GM19324 (cell line): ENCODE results near the gene SLIT1.

ENCODE experiments used
- ATAC-seq: cut with Tn5 transposase; IDR thresholded peaks from one replicate; pipeline ENCODE4 v1.9.1; 2021; ENCODE audit warnings: mild to moderate bottlenecking, moderate library complexity; ENCODE audit not compliant: unreplicated experiment, low FRiP score

SLIT1 gene

DNA sequence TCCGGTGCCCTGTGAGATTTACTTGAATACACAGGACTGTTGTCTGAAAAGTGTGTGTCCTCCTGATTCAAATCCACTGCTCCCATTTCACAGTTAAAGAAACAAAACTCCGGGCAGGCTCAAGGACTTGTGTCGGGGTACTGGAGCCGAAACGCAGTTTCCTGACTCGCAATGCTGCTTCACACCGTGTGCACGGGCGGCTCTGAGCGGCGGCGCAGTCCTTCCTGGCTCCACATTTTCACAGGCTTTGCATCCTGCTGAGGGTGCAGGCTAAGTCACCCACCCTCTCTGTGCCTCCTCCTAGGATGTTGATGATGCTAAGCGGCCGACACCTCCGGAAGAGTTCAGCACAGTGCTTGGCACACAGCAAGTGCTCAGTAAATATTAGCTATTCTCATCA lies 65.4 kb downstream of the SLIT1 start:
- no peak for ATAC-seq

DNA sequence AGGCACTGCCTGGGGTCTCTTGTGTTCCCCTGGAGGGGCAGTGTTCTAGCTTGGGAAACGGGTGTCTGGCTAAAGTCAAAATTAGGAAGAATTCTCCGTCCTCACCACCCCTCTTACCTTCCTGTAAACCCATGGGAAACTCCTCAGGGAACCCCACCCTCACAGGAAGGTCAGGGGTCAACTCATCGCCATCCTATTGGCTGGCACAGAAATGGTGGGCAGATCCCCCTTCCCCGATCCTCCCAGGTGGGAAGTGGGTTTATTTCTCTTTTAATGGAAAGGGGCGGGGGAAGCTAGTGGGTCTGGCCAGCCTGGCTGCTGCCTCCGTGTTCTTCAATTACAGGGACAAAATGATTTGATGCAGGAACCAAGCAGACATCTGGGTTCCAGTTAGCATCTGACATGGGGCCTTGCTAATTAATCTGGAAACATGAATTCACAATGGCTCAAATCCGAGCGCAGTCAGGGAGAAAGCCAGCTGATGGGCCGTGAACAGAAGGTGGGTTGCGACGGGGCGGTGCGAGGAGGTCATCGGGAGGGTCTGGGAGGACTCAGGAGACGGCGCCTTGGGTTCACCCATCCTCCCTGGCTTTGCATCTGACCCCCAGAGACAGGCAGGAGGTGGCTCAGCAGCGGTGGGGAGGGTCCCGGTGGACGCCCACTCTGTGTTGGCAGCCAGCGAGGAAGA lies 66.6 kb downstream of the SLIT1 start:
- ATAC-seq: no peak

DNA sequence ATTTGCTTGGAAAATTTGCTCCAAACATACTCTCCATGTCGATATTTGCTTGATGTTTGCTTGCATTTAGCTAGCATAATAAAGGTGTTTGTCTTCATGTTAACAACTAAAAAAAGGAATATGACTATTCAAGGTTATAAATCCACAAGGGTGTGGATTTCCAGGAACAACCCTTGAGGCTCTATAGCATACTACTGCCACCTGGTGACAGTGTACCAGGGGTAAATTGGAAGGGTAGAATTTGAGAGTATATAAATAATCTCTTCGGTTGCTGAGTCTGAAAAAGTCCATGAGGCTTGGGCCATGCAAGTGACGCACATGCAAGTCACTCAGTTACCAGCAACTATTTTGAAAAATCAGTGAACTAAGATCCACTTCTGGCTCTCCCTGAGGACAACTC lies 68.4 kb downstream of the SLIT1 start:
- no peak for ATAC-seq

DNA sequence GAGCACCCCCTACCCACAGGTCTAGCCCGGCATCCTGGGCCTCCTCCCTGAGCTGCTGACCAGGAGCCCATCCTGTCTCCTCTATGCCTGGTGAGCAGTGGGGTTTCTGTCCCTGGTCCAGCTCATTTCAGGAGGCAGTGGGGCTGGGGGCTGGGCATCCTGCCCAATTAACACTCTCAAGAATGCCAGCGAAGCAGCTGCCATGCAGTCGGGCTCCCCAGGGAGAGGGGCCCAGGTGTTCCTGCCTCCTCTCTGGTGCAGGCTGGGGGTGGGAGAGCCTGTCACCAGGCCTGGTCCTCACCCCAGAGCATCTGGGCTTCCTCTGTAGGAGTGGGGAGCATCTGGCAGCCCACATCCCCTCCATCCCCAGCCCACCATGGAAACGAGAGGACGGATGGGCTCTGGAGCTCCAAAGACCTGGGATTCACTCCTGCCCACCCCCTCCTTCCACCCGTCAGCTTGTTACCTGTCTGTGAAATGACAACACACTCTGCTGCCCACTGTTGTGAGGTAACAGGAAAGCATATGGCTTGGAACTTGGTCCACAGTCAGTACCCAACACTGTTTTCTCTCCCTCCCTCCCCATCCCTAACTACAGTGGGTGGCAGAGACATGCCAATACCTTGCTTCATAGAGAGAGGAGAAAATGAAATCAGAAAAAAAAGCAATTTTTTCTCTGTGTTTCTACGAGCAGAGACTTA lies 69.1 kb downstream of the SLIT1 start:
- ATAC-seq: no peak

DNA sequence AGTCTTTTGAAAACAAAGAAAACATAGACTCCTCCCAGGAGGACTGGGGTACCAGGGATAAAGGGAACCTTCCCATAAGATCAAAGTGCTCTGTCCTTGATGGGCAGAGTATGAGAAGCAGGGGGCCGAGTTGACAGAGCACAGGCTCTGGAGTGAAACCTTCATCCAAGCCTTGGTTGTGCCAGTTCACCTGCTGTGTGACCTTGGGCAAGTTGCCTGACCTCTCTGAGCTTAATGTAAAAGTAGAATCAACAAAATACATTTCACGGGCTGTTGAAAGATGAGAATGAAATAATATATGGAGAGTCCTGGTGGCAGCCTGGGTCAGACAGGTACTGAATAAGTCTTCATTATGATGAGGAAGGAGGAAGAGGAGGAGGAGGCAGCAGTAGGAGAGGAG lies 69.9 kb downstream of the SLIT1 start:
- no peak for ATAC-seq

DNA sequence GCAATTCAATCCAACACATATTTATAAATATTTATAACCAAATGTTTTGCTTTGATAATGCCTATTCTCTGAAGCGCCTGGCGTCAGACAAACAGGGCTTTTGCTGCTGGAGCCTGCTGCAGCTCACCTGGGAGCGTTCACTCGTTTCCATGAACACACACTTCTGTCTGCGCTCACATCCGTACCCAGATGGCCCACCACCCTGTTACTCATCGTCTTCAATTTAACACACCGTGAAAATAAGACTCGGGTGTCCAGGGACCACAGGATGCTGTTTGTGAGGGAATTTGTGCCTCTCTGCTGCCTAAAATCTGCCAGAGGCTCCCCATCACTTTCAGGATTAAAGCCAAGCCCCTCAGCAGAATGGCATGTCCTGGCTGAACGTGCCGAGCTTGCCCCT lies 74.1 kb downstream of the SLIT1 start:
- no peak for ATAC-seq

DNA sequence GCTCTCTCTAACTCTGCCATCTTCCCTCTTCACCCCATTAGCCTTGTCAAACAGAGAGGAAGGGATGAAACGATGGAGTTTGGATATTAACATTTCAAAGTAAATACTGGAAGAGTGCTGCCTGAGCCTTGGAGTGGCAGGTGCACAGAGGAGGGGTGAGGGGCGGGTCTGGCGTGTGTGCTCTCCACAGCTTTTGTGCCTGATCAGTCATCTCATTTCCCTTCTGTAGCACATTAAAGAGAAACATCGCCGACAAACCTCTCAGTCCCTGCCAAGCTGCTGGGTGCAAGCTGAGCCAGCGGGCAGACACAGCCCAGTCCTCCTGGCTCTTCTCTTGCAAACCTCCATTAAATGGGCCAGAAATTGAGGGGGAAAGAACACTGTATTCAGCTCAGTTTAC lies 76.2 kb downstream of the SLIT1 start:
- ATAC-seq: no peak

DNA sequence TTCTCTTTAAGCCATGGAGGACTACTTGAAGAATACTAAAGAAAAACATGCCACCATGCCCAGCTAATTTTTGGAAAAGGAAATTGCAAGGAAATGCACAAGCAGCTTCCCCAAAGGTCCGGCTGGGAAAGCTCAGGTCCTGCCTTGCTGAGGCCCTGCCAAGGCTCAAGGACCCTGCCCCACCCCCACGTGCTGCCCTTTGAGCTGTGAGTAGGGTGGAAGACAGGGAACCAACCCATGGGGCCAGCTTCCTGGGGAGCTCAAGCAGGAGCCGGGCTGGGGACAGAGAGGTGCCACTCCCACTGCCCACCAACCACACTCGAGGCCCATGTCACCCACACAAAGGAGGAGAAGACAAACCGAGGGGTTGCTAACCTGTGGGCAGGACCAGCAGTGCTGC lies 78.2 kb downstream of the SLIT1 start:
- ATAC-seq: no peak

DNA sequence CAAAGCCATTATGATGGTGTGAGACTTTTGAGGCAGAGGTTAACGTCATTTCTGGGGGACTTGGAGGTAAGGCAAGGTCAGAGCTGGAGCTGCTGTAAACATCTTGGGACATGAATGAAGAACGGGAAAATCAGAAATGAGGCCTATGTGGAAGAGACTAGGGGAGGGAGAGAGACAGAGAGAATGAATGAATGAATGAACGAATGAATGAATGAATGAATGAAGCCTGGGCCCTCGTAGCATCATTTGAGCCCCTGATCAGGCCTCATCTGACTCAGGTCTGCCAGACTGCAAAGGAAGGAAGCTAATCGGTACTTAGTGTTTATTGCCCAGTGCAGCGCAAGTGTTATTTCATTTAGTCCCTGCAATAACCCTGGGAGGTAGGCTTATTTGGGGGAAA lies 79.6 kb downstream of the SLIT1 start:
- ATAC-seq: no peak

DNA sequence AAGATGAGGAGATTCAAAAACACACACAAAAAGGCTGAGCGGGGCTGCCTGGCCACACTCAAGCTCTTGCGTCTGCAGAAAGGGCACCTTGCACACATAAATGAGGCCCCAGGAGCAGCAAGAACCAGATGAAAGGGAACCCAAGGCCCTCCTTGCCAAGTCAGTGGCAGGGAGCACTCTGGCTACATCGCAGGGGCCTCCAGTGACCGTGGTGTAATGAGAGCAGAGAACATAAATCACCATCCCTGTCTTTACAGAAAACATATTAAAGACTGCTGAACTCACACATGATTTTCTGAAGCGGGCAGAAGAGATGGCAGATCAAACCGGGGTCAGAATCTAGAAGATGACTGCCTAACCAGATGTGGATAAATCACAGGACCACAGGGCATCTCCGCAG lies 80.5 kb downstream of the SLIT1 start:
- ATAC-seq: no peak

DNA sequence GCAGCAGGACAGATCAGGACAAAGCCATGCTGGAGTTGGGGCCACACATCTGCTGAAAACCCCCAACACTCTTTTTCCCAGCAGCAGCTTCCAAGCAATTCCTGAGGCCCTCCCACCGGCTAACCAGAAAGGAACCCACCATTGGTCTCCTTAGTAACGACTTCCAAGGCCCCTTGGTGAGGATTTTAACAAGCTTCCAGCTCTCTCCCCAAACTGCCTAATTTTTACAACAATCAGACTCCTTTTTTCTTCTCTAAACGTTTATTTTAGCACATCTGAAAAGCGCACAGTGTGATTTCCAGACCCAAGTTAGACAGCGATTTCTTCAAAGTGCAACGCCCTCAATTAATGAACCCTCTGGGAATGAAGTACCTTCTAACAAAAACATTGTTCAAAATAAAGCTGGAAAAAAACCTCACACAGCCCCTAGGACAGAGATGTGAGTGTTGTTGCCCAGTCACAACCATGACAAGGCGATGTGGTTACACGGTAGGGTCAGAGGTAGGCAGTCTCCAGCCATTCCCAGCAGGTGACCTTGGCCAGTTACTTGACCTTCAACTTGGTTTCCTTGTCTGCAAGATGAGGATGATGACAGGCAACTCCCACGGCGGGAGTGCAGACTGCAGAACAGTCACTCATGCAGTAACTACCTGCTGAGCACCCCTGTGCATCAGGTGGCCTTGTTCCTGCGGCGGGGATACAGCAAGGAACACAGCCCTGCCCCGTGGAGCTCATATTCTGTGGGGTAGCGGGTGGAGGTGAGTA lies 82.3 kb downstream of the SLIT1 start:
- no peak for ATAC-seq

DNA sequence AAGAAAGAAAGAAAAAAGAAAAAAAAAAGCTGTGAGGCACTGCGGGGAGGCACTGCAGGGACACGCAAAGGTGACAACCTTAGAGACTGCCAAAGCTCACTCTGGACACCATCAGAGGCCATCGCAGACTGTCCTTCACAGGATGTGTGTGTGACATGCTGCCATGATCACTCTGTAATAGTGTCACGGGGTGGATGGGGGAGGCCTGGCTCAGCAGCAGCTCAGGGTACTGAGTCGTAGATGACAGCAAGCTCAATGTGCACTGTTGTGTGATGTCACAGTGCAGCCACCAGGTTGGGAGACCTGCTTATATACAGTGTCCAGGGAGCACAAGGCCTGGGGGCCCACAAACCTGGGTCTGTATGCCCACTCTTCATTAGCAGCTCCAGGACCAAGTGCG lies 83.3 kb downstream of the SLIT1 start:
- no peak for ATAC-seq

DNA sequence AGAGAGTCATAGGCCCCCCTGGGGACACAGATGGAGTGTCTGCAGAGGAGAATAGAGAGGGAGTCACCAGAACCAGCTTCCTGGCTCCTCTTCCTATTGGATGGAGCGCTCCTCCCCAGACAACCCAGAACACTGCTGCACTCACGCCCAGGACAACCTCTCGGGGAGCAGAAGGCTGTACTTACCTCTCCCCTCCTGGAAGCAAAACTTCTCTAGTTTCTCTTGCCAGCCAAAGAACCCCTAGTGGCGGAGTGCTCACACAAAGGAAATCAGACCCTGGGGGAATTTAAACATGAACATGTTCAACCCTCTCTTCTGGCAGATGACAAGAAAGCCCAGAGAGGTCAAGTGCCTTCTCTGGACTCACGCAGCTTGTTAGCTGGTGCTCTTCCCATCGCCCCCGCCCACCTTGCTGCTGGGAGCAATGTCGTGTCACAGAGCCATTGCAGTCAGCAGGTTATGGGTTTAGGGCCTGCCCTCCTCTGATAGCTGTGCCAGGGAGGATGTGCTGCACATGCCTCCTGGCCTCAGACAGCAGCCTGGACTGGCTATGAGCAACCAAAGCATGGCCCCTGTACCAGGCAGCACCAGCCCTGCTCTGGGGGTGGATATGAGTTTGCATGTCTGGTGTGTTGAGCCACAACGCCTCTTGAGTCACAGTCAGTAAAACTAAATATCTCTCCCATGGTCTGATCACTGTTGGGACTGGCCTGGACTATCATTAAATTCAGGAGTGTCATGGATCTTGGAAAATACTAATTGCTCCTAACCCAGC lies 84.4 kb downstream of the SLIT1 start:
- no peak for ATAC-seq

DNA sequence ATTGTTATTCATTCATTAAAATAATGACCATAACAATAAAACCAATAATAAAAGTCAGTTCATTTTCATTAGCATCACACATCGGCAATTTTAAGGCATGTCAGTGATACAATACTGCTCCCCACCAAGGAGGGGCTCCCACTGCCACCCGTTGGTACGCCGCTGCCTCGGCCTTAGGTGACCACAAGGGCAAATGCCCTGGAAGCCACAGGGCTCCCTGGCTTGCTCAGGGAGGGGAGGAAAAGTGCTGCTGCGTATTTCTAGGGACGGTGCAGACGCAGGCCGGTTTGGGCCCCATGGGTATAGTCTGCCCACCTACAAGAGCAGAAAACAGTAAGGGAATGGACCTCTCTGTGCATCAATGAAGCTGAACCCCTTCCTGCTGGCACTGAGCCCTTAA lies 85.1 kb downstream of the SLIT1 start:
- no peak for ATAC-seq

DNA sequence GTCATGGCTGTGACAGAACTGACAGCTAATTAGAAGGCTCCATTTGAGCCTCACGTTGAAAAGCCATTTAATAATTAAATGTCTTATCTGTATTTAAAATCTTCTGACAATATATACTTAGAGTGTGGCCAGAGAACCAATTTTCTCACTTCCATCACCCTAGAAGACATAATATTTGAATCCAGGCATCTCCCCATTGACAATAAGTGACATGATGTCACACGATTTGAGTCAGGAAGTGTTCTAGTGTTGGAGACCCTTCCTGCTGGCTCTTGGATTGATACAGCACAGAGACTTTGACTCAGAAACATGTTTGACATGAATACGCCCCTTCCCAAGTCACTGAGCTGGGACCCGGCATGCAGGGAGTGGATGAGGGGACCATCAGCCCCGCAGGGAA lies 85.9 kb downstream of the SLIT1 start:
- ATAC-seq: no peak

DNA sequence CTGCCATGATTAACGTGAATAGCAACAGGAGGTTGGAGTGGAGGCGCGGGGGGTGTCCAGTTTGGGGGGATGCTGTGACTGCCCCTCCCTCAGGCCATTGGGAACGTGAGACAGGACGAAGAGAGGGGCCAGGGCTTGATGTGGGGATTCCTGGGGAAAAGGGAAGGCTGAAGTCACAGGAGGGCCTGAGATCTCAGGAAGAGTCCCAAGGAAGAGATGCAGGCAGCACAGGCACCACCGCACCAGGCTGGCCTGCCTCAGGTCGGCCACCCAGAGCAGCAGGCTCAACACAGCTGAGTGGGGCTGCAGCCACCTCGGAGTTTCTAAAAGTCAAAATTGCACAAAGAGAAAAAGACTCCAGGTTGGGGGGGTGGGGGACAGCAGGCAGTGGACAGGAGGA lies 86.7 kb downstream of the SLIT1 start:
- no peak for ATAC-seq

DNA sequence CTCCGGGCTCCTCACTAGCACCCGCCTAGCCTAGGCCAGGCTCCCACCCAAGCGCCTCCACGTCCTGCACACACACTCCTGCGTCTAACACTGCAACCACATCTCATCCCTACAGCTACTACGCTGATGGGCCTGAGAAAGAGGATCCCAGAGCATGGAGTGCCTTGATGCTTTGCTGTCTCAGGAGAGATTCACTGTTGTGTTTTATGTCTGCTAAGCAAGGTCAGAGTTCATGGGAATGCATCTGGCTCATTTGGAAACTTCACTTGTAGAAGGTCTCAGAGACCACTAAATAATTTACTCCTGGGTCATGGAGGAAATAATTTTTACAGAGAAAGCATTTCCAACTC lies 88.7 kb downstream of the SLIT1 start:
- no peak for ATAC-seq

DNA sequence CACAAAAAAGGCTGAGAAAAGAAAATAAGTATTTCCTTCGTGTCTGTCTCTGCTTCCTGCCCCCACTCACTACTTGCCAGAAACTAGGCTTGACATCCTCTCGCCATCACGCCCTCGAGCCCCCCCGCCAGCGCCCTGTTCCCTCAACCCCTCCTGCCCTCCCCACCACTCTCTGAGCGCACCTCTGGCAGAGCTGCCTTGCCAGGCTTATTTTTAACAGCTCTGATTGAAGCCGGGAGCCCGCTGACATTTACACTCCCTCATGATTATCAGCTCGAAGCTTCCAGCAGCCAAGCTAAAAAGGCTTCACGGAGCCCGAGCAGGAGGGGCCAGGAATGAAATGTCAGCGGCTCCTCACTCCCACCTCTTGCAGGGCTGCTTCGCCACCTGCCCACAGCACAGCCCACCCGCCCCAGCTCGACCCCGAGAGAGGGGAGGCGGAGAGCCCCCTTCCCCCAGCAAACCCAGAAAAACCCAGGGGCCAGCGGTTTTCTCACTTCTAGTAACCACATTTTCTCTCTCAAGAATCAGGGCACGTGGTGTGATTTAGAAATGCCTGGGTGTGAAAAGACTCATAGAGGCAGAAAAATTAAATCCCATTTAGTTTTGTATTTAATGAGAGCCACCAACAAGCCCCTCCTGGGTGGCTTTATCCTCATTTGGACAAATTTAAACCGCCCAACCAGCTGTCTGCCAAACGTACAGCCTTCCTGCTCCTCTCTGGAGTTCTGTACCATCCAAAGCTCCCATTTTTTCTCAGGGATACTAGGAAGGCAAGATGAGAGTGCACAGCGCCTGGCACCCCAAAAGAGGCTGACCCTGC lies 89.3 kb downstream of the SLIT1 start:
- no peak for ATAC-seq

DNA sequence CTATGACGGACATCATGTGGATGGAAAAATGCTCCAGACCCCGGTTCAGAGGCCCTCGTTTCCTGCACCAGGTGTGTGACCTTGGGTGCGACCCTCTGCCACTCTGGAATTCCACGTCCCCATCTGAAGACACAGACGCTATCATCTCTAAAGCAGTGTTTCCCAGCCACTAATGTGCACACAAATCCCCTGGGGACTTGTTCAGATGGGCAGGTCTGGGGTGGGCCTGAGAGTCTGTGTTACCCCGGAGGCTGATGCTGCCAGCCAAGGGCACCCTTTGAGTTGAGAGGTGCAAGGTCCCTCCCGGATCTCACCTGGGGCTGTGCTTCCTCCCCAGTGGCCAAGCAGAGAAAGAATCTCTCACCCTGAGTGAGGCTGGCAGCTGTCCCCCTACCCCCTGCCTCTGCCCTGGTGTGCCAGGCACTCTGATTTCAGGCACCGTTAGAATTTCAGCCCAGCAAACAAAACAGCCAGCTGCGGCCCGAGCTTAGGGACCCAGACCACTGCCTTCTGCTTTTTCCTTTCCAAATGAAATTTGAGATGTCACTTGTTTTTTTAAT lies 90.0 kb downstream of the SLIT1 start:
- ATAC-seq: no peak

DNA sequence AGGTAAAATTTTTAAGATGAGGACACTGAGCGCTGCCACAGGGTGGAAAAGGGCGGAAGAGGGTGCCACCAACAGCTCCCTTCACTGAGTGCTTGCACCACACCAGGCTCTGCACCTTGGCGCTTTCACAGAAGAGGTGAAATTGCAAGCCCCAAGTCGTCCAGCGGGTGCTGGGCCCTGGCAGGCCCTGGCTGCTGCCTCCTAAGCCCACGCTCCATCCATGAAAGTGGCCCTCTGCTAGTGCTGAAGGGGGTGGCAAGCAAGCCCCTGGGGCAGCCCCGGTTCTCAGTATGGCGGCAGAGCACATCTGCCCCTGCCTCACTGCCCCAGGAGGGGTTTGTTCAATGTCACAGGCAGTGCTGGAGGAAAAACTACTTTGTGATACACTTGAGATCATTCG lies 95.1 kb downstream of the SLIT1 start:
- ATAC-seq: no peak
